Fibroblast of lung (primary cell): ENCODE results near the gene LMO2. TPM values are rescaled to one million over a fixed set of nuclear protein-coding genes. Genes with fewer than 3 reads are reported as not detected.

Experiments
- DNase-seq, 2 donors: peaks; one replicate each; pipeline versions ENCODE4 v3.0.0 to v3.0.0-alpha.2; 2010; ENCODE audit warnings: low read depth in 2 of 2
- H2AFZ ChIP-seq: 2 replicates; pipeline ENCODE4 v1.5.1; 2012; ENCODE audit warnings: low read length, control low read depth, inconsistent platforms
- H3K27ac ChIP-seq: 2 replicates; pipeline ENCODE4 v1.5.1; 2011; ENCODE audit warnings: low read length, control low read depth; ENCODE audit not compliant: insufficient read depth
- H3K27me3 ChIP-seq: 2 replicates; pipeline ENCODE4 v1.5.1; 2011; ENCODE audit warnings: mild to moderate bottlenecking, low read length; ENCODE audit not compliant: control insufficient read depth, insufficient read depth
- H3K36me3 ChIP-seq: 2 replicates; pipeline ENCODE4 v1.5.1; 2011; ENCODE audit warnings: low read length; ENCODE audit not compliant: control insufficient read depth, insufficient read depth
- H3K4me1 ChIP-seq: 2 replicates; pipeline ENCODE4 v1.5.1; 2011; ENCODE audit warnings: low read length; ENCODE audit not compliant: control insufficient read depth, insufficient read depth; ENCODE audit errors: extremely low read depth
- H3K4me2 ChIP-seq: 2 replicates; pipeline ENCODE4 v1.5.1; 2011; ENCODE audit warnings: low read length, control low read depth; ENCODE audit not compliant: insufficient read depth; ENCODE audit errors: extremely low read depth
- H3K4me3 ChIP-seq, 4 experiments: fragments of 200-600 bp in 1 of 4; sonication (generic) in 1 of 4; replicated peaks in 1 of 4; 2 replicates each; pipeline ENCODE4 v1.5.1; 2011 to 2016; ENCODE audit warnings: low read length in 4 of 4, low read depth in 3 of 4, mild to moderate bottlenecking in 3 of 4, control low read depth in 2 of 4, inconsistent platforms in 1 of 4, mixed read lengths in 1 of 4; ENCODE audit not compliant: insufficient read depth in 1 of 4; ENCODE audit errors: control extremely low read depth in 1 of 4
- H3K79me2 ChIP-seq: 2 replicates; pipeline ENCODE4 v1.5.1; 2012; ENCODE audit warnings: mild to moderate bottlenecking, low read length, inconsistent platforms; ENCODE audit not compliant: control insufficient read depth, insufficient read depth
- H3K9ac ChIP-seq: 2 replicates; pipeline ENCODE4 v1.5.1; 2011; ENCODE audit warnings: mild to moderate bottlenecking, low read length, control low read depth; ENCODE audit not compliant: insufficient read depth
- H3K9me3 ChIP-seq: 2 replicates; pipeline ENCODE4 v1.5.1; 2012; ENCODE audit warnings: low read depth, low read length; ENCODE audit not compliant: control insufficient read depth, insufficient read depth
- H4K20me1 ChIP-seq: 2 replicates; pipeline ENCODE4 v1.5.1; 2011; ENCODE audit warnings: low read length; ENCODE audit not compliant: control insufficient read depth, insufficient read depth; ENCODE audit errors: extremely low read depth
- CTCF ChIP-seq, 2 donors: IDR thresholded peaks in 1 of 2; conservative IDR thresholded peaks in 1 of 2; 1 replicate in 1 of 2; 2 replicates in 1 of 2; pipeline ENCODE4 v1.5.1; 2011 to 2012; ENCODE audit warnings: low read length in 2 of 2, control low read depth in 1 of 2, inconsistent platforms in 1 of 2, low read depth in 1 of 2, mild to moderate bottlenecking in 1 of 2
- EZH2 ChIP-seq: IDR thresholded peaks from 2 replicates; pipeline ENCODE4 v1.5.1; 2012; ENCODE audit warnings: low read length, control low read depth, mild to moderate bottlenecking; ENCODE audit errors: missing control alignments
- polyA plus RNA-seq, 2 donors: library from polyadenylated mRNA; depleted of rRNA in 1 of 2; stranded (reverse) in 1 of 2; unstranded in 1 of 2; fragments of >200 nt; gene quantifications; 2 replicates each; pipeline ENCODE4 v1.2.1, GENCODE V29; 2011 to 2012; ENCODE audit warnings: missing spikeins in 1 of 2
- total RNA-seq: library from RNA; depleted of rRNA; stranded (reverse); fragments of >200 nt; gene quantifications from 2 replicates; pipeline ENCODE4 v1.2.1, GENCODE V29; 2014

LMO2 gene
- total and polyA plus RNA-seq, 2 donors (not counting 1 experiment from before 2014, with no cell fraction given) = 0.03 to 0.17 TPM

DNA sequence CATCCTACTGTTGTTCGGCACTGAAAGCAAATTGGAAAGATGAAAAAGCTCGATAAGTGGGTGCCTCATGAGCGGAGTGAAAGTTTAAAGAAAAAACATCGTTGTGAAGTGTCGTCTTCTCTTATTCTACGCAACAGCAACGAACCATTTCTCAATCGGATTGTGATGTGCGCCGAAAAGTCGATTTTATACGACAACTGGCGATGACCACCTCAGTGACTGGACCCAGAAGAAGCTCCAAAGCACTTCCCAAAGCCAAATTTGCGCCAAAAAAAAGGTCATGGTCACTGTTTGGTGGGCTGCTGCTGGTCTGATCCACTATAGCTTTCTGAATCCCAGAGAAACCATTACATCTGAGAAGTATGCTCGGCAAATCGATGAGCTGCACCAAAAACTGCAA lies 59.2 kb downstream of the LMO2 start:
- peaks cover 8% of the 10 kb centered on the region for H3K27me3 ChIP-seq
- peaks cover 2% of the 10 kb centered on the region for H3K4me1 ChIP-seq
- no peak overlapping the region for H3K27ac ChIP-seq
- H4K20me1 ChIP-seq = no peaks in the 10 kb centered on the region
- no peak overlapping the region for H3K4me2 ChIP-seq
- H3K9me3 ChIP-seq = no peaks in the 10 kb centered on the region
- H3K4me3 ChIP-seq = no peak overlapping the region
- TF ChIP-seq EZH2 (no peak), CTCF (conservative IDR thresholded peaks at IDR 0.05 in 1 of 2, IDR thresholded peaks at IDR 0.05 in 1 of 2; ENCODE audit: low read depth in 1 of 2, low read length in 2 of 2) (no peak)
- no peak overlapping the region for H3K9ac ChIP-seq
- no peaks in the 10 kb centered on the region for H3K79me2 ChIP-seq
- no peak overlapping the region for H2AFZ ChIP-seq
- no peak for DNase-seq
- no peaks in the 10 kb centered on the region for H3K36me3 ChIP-seq

DNA sequence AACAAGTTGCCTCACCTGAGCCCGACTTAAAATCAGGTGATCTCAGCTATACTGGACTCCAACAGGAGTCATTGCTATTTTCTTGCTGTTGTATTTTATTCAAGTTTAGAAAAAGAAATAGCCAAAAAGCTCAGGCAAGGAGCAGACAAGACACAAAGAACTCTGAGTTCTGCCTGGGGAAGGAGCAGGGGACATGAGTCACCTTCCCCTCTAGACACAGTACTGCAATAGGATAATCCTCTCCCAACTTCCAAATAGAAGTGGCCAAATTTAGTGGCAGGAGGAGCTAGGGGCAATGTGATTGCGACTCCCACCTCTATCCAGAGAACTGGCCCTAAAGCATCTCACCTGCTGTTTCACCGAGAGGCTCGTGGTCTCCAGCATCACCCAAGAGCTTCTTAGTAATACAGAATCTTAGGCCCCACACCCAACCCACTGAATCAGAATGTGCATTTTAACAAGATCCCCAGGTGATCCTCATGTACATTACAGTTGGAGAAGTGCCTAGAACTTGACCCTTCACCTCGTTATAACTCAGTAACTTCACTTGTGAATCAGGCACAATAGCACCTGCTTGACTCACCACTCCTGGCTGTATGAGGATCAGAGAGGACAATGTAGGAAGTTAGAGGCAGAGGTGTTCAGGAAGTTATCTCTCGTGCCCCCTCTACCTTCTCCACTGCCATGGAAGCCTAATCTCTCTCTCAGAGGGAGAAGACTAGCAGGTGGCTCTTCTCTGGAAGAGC lies 60.8 kb downstream of the LMO2 start:
- no peaks in the 10 kb centered on the region for H3K79me2 ChIP-seq
- no peaks in the 10 kb centered on the region for H4K20me1 ChIP-seq
- H3K27ac ChIP-seq = no peak overlapping the region
- TF ChIP-seq EZH2 = no peak
- no peak for TF ChIP-seq CTCF (conservative IDR thresholded peaks at IDR 0.05 in 1 of 2, IDR thresholded peaks at IDR 0.05 in 1 of 2; ENCODE audit: low read depth in 1 of 2, low read length in 2 of 2)
- H3K9me3 ChIP-seq = no peaks in the 10 kb centered on the region
- DNase-seq = no peak
- peaks cover 10% of the 10 kb centered on the region for H3K27me3 ChIP-seq
- H3K4me3 ChIP-seq = no peak overlapping the region
- peaks cover 2% of the 10 kb centered on the region for H3K4me1 ChIP-seq
- H3K9ac ChIP-seq = no peak overlapping the region
- no peaks in the 10 kb centered on the region for H3K36me3 ChIP-seq
- H2AFZ ChIP-seq = no peak overlapping the region
- H3K4me2 ChIP-seq = no peak overlapping the region

DNA sequence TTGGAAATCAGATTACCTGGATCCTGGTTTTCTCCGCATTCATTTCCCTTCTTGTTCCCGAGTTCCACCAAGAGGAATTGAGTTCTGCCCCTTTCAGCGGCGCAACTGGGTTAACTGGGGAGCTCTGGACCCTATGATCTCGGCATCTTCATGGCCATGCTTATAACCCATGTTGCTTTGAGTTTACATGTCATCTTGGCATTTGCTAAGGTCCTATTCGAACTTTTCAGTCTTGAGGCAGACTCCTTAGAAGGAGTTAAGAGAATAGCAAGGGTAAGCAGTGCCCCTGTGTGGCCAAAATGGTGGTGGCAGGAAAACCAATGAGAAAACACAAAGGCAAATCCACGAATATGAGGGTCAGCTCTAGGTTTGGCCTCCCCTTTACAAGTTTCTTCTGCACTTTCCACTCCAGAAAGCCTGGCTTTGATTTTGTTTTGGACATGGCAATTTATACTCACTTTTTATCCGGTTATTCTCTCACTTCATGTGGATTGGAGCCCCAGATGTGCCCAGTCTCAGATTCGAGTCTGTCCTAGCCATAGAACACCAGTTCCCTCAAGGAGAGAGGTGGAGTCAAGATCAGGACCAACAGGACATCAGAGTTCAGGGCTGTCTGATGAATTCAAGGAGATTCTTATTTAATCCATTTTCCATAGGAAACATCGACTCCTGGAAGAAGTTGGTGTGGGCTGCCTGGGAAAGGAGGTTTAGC lies 62.3 kb downstream of the LMO2 start:
- Histone ChIP-seq H3K4me3 (peak overlapping the region; percentile 24 to 72 (median 50)), H3K36me3 (no peaks in the 10 kb centered on the region), H3K27me3 (peaks cover 9% of the 10 kb centered on the region), H3K4me1 (peaks cover 2% of the 10 kb centered on the region), H3K27ac (no peak overlapping the region), H3K9ac (no peak overlapping the region), H3K4me2 (peak overlapping the region; percentile 99), H4K20me1 (no peaks in the 10 kb centered on the region), H3K9me3 (no peaks in the 10 kb centered on the region), H3K79me2 (no peaks in the 10 kb centered on the region), H2AFZ (peak overlapping the region; percentile 74)
- TF ChIP-seq CTCF (conservative IDR thresholded peaks at IDR 0.05 in 1 of 2, IDR thresholded peaks at IDR 0.05 in 1 of 2; ENCODE audit: low read depth in 1 of 2, low read length in 2 of 2) (peak; percentile 90), EZH2 (no peak)
- peak; percentile 65 to 83 for DNase-seq
